ENCODE measurements around the gene ZBTB8B.

DNA sequence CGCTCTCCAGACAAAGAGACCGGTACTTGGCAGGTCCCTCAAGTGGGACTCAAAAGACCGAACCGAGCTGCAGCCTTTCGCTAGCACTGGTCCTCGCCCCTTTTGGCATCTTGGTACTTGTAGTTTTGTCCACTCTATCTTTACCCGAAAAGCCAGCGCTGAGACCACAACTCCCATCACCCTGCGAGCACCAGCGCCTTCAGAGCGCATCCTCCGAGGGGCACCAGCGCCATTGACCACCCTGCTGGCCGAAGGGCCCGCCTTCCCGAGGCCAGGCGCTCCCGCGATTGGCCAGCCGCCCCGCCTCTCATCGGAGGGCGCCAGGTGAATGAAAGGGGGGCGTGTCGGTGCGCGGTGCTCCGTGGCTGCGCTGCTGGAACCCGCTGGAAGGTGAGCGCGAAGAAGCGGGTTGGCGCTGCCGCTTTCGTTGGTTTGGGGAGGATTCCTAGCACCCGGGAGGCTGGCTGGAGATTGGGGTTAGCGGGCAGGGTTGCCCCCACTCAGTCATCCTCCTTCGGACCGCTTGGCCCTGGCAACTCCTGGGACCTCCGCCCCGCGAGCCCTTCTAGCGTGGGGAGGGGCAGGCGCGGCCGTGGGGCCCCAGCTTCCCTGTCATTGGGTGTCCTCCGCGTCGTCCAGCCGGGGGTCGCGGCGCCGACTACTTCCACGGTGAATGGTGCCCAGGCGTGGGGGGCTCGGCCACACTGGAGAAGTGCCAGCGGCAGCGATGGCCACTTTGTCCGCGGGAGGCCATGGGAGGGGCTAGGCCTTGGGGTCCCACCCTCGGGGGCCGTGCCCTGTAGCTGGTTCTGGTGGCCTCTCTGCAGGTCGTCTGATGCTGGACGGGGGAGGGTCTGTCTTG lies at the start of gene ZBTB8B:
- TF ChIP-seq, protein P1, sequence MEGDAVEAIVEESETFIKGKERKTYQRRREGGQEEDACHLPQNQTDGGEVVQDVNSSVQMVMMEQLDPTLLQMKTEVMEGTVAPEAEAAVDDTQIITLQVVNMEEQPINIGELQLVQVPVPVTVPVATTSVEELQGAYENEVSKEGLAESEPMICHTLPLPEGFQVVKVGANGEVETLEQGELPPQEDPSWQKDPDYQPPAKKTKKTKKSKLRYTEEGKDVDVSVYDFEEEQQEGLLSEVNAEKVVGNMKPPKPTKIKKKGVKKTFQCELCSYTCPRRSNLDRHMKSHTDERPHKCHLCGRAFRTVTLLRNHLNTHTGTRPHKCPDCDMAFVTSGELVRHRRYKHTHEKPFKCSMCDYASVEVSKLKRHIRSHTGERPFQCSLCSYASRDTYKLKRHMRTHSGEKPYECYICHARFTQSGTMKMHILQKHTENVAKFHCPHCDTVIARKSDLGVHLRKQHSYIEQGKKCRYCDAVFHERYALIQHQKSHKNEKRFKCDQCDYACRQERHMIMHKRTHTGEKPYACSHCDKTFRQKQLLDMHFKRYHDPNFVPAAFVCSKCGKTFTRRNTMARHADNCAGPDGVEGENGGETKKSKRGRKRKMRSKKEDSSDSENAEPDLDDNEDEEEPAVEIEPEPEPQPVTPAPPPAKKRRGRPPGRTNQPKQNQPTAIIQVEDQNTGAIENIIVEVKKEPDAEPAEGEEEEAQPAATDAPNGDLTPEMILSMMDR (conservative IDR thresholded peaks at IDR 0.05; ENCODE audit: low read depth, low read length) = no peak
- no peak for TF ChIP-seq EZH2 (IDR thresholded peaks at IDR 0.05; ENCODE audit: low read length, unreplicated experiment)
- no peak for TF ChIP-seq EZH2phosphoT487 (IDR thresholded peaks at IDR 0.05; ENCODE audit: borderline replicate concordance, low read length)
